SK-N-SH treated with all-trans-retinoic acid at 6 μM for 48 hours (cell line): ENCODE data around the gene NPBWR2.

Source experiments
- ATAC-seq: fragments of 200-7000 bp; cut with Tn5 transposase; 3 replicates; pipeline ENCODE4 v1.9.1; 2020; ENCODE audit warnings: mild to moderate bottlenecking, moderate library complexity
- ARNTL ChIP-seq: fragments of 450-650 bp; formaldehyde crosslinking; IDR thresholded peaks from 2 replicates; pipeline ENCODE4 v1.5.0; 2020; ENCODE audit warnings: low read depth, mild to moderate bottlenecking, moderate library complexity, borderline replicate concordance
- BACH2 ChIP-seq: fragments of 250-450 bp; sonication (Bioruptor Pico); IDR thresholded peaks from 2 replicates; pipeline ENCODE4 v1.9.0; 2021; ENCODE audit warnings: mild to moderate bottlenecking, borderline replicate concordance
- CSDC2 ChIP-seq: fragments of 250-450 bp; sonication (Bioruptor Pico); IDR thresholded peaks from 2 replicates; pipeline ENCODE4 v1.5.0; 2020; ENCODE audit warnings: mild to moderate bottlenecking, moderate library complexity
- ESRRG ChIP-seq: fragments of 250-450 bp; sonication (Bioruptor Pico); IDR thresholded peaks from 2 replicates; pipeline ENCODE4 v1.6.1; 2021; ENCODE audit warnings: mild to moderate bottlenecking
- GLIS3 ChIP-seq: fragments of 250-450 bp; sonication (Bioruptor Pico); IDR thresholded peaks from 2 replicates; pipeline ENCODE4 v1.5.0; 2020; ENCODE audit warnings: mild to moderate bottlenecking, moderate library complexity
- ISL1 ChIP-seq: fragments of 250-450 bp; sonication (Bioruptor Pico); IDR thresholded peaks from 2 replicates; pipeline ENCODE4 v2.1.2; 2022; ENCODE audit warnings: mild to moderate bottlenecking, moderate library complexity
- PPARA ChIP-seq: fragments of 250-450 bp; sonication (Bioruptor Pico); IDR thresholded peaks from 2 replicates; pipeline ENCODE4 v1.5.0; 2020; ENCODE audit warnings: mild to moderate bottlenecking, borderline replicate concordance
- RARB ChIP-seq: fragments of 250-450 bp; sonication (Bioruptor Pico); IDR thresholded peaks from 2 replicates; pipeline ENCODE4 v1.8.0; 2021; ENCODE audit warnings: mild to moderate bottlenecking, moderate library complexity
- SNAI2 ChIP-seq: fragments of 250-450 bp; sonication (Bioruptor Pico); IDR thresholded peaks from 2 replicates; pipeline ENCODE4 v1.5.0; 2020; ENCODE audit warnings: mild to moderate bottlenecking, moderate library complexity
- ZFP3 ChIP-seq: fragments of 250-450 bp; sonication (Bioruptor Pico); IDR thresholded peaks from 2 replicates; pipeline ENCODE4 v1.5.0; 2020; ENCODE audit warnings: mild to moderate bottlenecking, moderate library complexity
- ZFP30 ChIP-seq: fragments of 450-650 bp; formaldehyde crosslinking; IDR thresholded peaks from 2 replicates; pipeline ENCODE4 v1.5.0; 2022; ENCODE audit warnings: mild to moderate bottlenecking, moderate library complexity
- ZNF565 ChIP-seq: fragments of 450-650 bp; formaldehyde crosslinking; conservative IDR thresholded peaks from 2 replicates; pipeline ENCODE4 v1.5.0; 2020; ENCODE audit warnings: low read depth, mild to moderate bottlenecking, moderate library complexity
- ZNF70 ChIP-seq: fragments of 450-650 bp; formaldehyde crosslinking; IDR thresholded peaks from 2 replicates; pipeline ENCODE4 v1.5.0; 2020; ENCODE audit warnings: mild to moderate bottlenecking, moderate library complexity
- ZNF8 ChIP-seq: fragments of 450-650 bp; formaldehyde crosslinking; IDR thresholded peaks from 2 replicates; pipeline ENCODE4 v1.5.0; 2020; ENCODE audit warnings: mild to moderate bottlenecking, moderate library complexity
- TF ChIP-seq, protein P1 (sequence below): fragments of 250-450 bp; sonication (Bioruptor Pico); IDR thresholded peaks from 2 replicates; pipeline ENCODE4 v1.5.1; 2021; ENCODE audit warnings: mild to moderate bottlenecking, moderate library complexity
- TF ChIP-seq, protein P2 (sequence below): fragments of 250-450 bp; sonication (Bioruptor Pico); IDR thresholded peaks from 2 replicates; pipeline ENCODE4 v1.5.0; 2020; ENCODE audit warnings: mild to moderate bottlenecking, moderate library complexity
- TF ChIP-seq, protein P3 (sequence below): fragments of 250-450 bp; sonication (Bioruptor Pico); IDR thresholded peaks from 2 replicates; pipeline ENCODE4 v1.5.1; 2020; ENCODE audit warnings: low read depth, mild to moderate bottlenecking, moderate library complexity
- TF ChIP-seq, protein P4 (sequence below): fragments of 250-450 bp; sonication (Bioruptor Pico); IDR thresholded peaks from 2 replicates; pipeline ENCODE4 v1.8.0; 2021; ENCODE audit warnings: low read depth, mild to moderate bottlenecking, moderate library complexity, borderline replicate concordance
- TF ChIP-seq, protein P5 (sequence below): fragments of 250-450 bp; sonication (Bioruptor Pico); IDR thresholded peaks from 2 replicates; pipeline ENCODE4 v1.8.0; 2020; ENCODE audit warnings: mild to moderate bottlenecking, moderate library complexity, borderline replicate concordance

Gene NPBWR2

DNA sequence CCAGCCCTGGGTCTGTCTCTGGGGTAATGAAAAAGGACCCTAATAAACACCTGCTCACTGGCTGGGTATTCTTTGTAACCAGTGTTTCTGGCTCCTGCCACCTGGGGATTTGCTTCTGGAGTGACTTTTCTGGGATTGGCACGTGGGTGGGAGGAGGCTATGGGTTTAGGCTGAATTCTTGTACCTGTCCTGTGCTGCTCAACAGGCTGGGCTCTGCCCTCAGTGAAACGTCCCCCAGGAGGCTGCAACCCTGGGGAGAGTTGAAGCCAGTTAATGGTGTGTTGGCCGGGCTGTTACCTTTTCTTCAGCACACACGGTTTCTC, 6.8 kb downstream of the NPBWR2 start (continued):
- TF ChIP-seq ZNF8 (CRISPR knock-in tag) (no peak), ZNF70 (CRISPR knock-in tag) (no peak)

DNA sequence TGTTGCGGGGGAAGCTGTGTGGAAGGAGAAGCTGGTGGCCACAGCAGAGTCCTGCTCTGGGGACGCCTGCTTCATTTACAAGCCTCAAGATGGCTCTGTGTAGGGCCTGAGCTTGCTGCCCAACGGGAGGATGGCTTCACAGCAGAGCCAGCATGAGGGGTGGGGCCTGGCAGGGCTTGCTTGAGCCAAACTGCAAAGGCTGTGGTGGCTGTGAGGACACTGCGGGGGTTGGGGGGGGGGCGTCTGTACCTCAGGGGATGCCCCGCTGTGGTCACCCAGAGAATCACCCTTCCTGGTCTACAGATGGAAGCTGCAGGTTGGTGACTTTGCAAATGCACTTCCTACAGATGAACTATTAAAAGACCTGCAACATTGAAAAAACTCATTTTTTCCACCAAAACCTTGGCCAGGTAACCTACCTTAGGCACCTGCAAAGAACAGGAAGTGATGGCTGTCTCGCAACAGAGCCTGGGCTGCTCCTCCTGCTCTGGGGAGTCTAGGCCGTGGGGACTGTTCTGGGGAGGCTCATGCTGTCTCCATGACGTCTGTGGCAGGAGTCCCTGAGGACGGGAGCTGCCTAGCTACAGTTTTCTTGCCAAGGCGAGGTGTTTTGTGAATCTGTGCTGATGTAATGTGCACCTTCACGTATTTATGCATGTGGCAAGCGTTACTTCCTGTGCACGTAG, 7.3 kb downstream of the NPBWR2 start:
- no peak for ATAC-seq
- TF ChIP-seq, protein P1, sequence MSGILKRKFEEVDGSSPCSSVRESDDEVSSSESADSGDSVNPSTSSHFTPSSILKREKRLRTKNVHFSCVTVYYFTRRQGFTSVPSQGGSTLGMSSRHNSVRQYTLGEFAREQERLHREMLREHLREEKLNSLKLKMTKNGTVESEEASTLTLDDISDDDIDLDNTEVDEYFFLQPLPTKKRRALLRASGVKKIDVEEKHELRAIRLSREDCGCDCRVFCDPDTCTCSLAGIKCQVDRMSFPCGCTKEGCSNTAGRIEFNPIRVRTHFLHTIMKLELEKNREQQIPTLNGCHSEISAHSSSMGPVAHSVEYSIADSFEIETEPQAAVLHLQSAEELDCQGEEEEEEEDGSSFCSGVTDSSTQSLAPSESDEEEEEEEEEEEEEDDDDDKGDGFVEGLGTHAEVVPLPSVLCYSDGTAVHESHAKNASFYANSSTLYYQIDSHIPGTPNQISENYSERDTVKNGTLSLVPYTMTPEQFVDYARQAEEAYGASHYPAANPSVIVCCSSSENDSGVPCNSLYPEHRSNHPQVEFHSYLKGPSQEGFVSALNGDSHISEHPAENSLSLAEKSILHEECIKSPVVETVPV: no peak
- TF ChIP-seq ZFP30 (no peak), ARNTL (CRISPR knock-in tag) (no peak), ZFP3 (CRISPR knock-in tag) (no peak), ZNF8 (CRISPR knock-in tag) (no peak), ZNF565 (CRISPR knock-in tag) (no peak), BACH2 (CRISPR knock-in tag) (no peak), ZNF70 (CRISPR knock-in tag) (no peak), CSDC2 (CRISPR knock-in tag) (no peak)
- TF ChIP-seq, protein P2, sequence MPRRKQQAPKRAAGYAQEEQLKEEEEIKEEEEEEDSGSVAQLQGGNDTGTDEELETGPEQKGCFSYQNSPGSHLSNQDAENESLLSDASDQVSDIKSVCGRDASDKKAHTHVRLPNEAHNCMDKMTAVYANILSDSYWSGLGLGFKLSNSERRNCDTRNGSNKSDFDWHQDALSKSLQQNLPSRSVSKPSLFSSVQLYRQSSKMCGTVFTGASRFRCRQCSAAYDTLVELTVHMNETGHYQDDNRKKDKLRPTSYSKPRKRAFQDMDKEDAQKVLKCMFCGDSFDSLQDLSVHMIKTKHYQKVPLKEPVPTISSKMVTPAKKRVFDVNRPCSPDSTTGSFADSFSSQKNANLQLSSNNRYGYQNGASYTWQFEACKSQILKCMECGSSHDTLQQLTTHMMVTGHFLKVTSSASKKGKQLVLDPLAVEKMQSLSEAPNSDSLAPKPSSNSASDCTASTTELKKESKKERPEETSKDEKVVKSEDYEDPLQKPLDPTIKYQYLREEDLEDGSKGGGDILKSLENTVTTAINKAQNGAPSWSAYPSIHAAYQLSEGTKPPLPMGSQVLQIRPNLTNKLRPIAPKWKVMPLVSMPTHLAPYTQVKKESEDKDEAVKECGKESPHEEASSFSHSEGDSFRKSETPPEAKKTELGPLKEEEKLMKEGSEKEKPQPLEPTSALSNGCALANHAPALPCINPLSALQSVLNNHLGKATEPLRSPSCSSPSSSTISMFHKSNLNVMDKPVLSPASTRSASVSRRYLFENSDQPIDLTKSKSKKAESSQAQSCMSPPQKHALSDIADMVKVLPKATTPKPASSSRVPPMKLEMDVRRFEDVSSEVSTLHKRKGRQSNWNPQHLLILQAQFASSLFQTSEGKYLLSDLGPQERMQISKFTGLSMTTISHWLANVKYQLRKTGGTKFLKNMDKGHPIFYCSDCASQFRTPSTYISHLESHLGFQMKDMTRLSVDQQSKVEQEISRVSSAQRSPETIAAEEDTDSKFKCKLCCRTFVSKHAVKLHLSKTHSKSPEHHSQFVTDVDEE (CRISPR knock-in tag): no peak
- TF ChIP-seq, protein P3, sequence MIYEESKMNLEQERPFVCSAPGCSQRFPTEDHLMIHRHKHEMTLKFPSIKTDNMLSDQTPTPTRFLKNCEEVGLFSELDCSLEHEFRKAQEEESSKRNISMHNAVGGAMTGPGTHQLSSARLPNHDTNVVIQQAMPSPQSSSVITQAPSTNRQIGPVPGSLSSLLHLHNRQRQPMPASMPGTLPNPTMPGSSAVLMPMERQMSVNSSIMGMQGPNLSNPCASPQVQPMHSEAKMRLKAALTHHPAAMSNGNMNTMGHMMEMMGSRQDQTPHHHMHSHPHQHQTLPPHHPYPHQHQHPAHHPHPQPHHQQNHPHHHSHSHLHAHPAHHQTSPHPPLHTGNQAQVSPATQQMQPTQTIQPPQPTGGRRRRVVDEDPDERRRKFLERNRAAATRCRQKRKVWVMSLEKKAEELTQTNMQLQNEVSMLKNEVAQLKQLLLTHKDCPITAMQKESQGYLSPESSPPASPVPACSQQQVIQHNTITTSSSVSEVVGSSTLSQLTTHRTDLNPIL (CRISPR knock-in tag): no peak

DNA sequence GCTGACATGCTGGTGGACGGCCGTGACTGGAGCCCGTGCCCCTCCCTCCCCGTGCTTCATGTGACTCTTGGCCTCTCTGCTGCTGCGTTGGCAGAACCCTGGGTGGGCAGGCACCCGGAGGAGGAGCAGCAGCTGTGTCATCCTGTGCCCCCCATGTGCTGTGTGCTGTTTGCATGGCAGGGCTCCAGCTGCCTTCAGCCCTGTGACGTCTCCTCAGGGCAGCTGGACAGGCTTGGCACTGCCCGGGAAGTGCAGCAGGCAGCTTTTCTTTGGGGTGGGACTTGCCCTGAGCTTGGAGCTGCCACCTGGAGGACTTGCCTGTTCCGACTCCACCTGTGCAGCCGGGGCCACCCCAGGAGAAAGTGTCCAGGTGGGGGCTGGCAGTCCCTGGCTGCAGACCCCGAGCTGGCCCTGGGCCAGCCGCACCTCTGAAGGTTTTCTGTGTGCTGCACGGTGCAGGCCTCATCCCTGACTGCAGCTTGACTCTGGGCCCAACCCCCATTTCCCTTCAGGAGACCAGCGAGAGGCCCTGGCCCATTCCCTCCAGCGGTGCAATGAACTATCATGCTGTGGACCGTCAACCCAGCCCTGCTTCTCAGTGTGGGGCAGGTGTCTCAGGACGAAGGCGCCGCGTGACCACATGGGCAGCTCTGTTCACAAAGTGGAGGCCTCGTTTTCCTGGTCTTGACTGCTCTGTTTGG, 8.1 kb downstream of the NPBWR2 start:
- no peak for ATAC-seq
- TF ChIP-seq, protein P4, sequence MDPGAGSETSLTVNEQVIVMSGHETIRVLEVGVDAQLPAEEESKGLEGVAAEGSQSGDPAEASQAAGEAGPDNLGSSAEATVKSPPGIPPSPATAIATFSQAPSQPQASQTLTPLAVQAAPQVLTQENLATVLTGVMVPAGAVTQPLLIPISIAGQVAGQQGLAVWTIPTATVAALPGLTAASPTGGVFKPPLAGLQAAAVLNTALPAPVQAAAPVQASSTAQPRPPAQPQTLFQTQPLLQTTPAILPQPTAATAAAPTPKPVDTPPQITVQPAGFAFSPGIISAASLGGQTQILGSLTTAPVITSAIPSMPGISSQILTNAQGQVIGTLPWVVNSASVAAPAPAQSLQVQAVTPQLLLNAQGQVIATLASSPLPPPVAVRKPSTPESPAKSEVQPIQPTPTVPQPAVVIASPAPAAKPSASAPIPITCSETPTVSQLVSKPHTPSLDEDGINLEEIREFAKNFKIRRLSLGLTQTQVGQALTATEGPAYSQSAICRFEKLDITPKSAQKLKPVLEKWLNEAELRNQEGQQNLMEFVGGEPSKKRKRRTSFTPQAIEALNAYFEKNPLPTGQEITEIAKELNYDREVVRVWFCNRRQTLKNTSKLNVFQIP: no peak
- TF ChIP-seq SNAI2: no peak

DNA sequence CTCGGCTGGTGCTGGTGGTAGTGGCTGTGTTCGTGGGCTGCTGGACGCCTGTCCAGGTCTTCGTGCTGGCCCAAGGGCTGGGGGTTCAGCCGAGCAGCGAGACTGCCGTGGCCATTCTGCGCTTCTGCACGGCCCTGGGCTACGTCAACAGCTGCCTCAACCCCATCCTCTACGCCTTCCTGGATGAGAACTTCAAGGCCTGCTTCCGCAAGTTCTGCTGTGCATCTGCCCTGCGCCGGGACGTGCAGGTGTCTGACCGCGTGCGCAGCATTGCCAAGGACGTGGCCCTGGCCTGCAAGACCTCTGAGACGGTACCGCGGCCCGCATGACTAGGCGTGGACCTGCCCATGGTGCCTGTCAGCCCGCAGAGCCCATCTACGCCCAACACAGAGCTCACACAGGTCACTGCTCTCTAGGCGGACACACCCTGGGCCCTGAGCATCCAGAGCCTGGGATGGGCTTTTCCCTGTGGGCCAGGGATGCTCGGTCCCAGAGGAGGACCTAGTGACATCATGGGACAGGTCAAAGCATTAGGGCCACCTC, 8.8 kb downstream of the NPBWR2 start:
- no peak for TF ChIP-seq ZNF70 (CRISPR knock-in tag)
- no peak for TF ChIP-seq ESRRG (CRISPR knock-in tag)
- TF ChIP-seq GLIS3: no peak
- TF ChIP-seq ISL1 (CRISPR knock-in tag): no peak
- no peak for TF ChIP-seq ZFP3 (CRISPR knock-in tag)
- no peak for TF ChIP-seq BACH2 (CRISPR knock-in tag)

DNA sequence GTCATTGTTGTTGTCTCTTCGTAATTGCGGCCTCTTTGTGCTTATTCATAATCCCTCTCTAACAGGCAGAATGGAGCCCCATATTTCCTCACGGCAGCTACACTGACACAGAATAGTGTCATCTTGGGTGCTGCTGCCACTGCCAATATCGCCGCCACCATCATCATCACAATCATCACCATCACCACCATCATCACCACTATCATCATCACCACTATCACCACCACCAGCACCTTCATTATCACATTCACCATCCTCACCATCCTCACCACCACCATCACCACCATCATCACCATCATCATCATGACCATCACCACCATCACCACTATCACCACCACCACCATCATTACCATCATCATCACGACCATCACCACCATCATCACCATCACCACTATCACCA, 10.8 kb downstream of the NPBWR2 start:
- ATAC-seq: no peak
- TF ChIP-seq ZFP3 (CRISPR knock-in tag) (no peak), RARB (CRISPR knock-in tag) (no peak), SNAI2 (no peak), BACH2 (CRISPR knock-in tag) (no peak), CSDC2 (CRISPR knock-in tag) (no peak), PPARA (CRISPR knock-in tag) (no peak), ESRRG (CRISPR knock-in tag) (no peak)
- TF ChIP-seq, protein P2 (CRISPR knock-in tag): no peak
- TF ChIP-seq, protein P3 (CRISPR knock-in tag): no peak
- TF ChIP-seq, protein P5, sequence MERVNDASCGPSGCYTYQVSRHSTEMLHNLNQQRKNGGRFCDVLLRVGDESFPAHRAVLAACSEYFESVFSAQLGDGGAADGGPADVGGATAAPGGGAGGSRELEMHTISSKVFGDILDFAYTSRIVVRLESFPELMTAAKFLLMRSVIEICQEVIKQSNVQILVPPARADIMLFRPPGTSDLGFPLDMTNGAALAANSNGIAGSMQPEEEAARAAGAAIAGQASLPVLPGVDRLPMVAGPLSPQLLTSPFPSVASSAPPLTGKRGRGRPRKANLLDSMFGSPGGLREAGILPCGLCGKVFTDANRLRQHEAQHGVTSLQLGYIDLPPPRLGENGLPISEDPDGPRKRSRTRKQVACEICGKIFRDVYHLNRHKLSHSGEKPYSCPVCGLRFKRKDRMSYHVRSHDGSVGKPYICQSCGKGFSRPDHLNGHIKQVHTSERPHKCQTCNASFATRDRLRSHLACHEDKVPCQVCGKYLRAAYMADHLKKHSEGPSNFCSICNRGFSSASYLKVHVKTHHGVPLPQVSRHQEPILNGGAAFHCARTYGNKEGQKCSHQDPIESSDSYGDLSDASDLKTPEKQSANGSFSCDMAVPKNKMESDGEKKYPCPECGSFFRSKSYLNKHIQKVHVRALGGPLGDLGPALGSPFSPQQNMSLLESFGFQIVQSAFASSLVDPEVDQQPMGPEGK: no peak

More for the DNA sequence above, 8.8 kb downstream of the NPBWR2 start:
- ATAC-seq: no peak
